Activated naive CD4-positive, alpha-beta T cell treated with Interleukin-2 at 50 U/mL for 16 hours (primary cell): Measurements from ENCODE around the gene CROCC2.
"Not testable (repeated sequence)": the region's sequence is repeated elsewhere in the genome, so short reads cannot be mapped to it uniquely, and the experiment has no call there.

Experiments
- DNase-seq: peaks from one replicate; pipeline ENCODE4 v3.0.0-alpha.2; 2020

CROCC2 gene

GRCh38 chr2:240972636-240973521 lies 66.7 kb downstream of the CROCC2 start:
- DNase-seq: no peak

- DNase-seq: no peak
These were observed 68.8 kb downstream of the CROCC2 start for GRCh38 chr2:240974771-240975572.

- not testable (repeated sequence) for DNase-seq
These were observed 69.8 kb downstream of the CROCC2 start for GRCh38 chr2:240975903-240976302.

GRCh38 chr2:240981280-240981679 lies 75.1 kb downstream of the CROCC2 start:
- no peak for DNase-seq

- no peak for DNase-seq
These were observed 76.0 kb downstream of the CROCC2 start for GRCh38 chr2:240981871-240982800.

- DNase-seq: no peak
These were observed 76.7 kb downstream of the CROCC2 start for GRCh38 chr2:240982821-240983281.

GRCh38 chr2:240983361-240983995 lies 77.3 kb downstream of the CROCC2 start:
- DNase-seq: peak; percentile 13

GRCh38 chr2:240983996-240984498 lies 77.9 kb downstream of the CROCC2 start:
- DNase-seq: no peak

- no peak for DNase-seq
These were observed 80.0 kb downstream of the CROCC2 start for GRCh38 chr2:240985881-240986786.

GRCh38 chr2:240986787-240987411 lies 80.8 kb downstream of the CROCC2 start:
- no peak for DNase-seq

GRCh38 chr2:240987588-240987987 lies 81.5 kb downstream of the CROCC2 start:
- no peak for DNase-seq

- DNase-seq: no peak
These were observed 82.0 kb downstream of the CROCC2 start for GRCh38 chr2:240988146-240988545.

GRCh38 chr2:240988571-240989271 lies 82.6 kb downstream of the CROCC2 start:
- no peak for DNase-seq

- DNase-seq: no peak
These were observed 83.5 kb downstream of the CROCC2 start for GRCh38 chr2:240989451-240990265.

GRCh38 chr2:240990266-240990529 lies 84.1 kb downstream of the CROCC2 start:
- no peak for DNase-seq

GRCh38 chr2:240990726-240991377 lies 84.7 kb downstream of the CROCC2 start:
- DNase-seq: no peak

- DNase-seq: no peak
These were observed 85.5 kb downstream of the CROCC2 start for GRCh38 chr2:240991378-240992263.
